ENCODE measurements around the gene CLCN6. TPM values are rescaled to one million over a fixed set of nuclear protein-coding genes. Genes with fewer than 3 reads are reported as not detected.

Gene CLCN6
- polyA plus RNA-seq, 1 donor (not counting 4 experiments of a cell fraction or from before 2014, with no cell fraction given): 7.4 TPM

GRCh38 chr1:11879311-11880180, 73.6 kb downstream of the CLCN6 start:
- Histone ChIP-seq H3K4me3 (ENCODE audit: control insufficient read depth in 2 of 3, extremely low read depth in 1 of 3, insufficient read depth in 2 of 3, low read depth in 1 of 3, low read length in 3 of 3) (no peak overlapping the region), H3K27ac (ENCODE audit: control insufficient read depth, insufficient read depth, low read length) (no peak overlapping the region), H3K9ac (ENCODE audit: control insufficient read depth, extremely low read depth, insufficient read depth, low read length) (no peak overlapping the region), H3K4me1 (ENCODE audit: control insufficient read depth, extremely low read depth, insufficient read depth, low read length) (no peaks in the 10 kb centered on the region), H3K79me2 (ENCODE audit: control insufficient read depth, insufficient read depth, low read length) (no peaks in the 10 kb centered on the region), H2AFZ (ENCODE audit: control insufficient read depth, low read length) (no peak overlapping the region), H3K4me2 (ENCODE audit: control insufficient read depth, extremely low read depth, insufficient read depth, low read depth, low read length) (no peak overlapping the region), H4K20me1 (ENCODE audit: control insufficient read depth, extremely low read depth, insufficient read depth, low read length) (no peaks in the 10 kb centered on the region), H3K36me3 (ENCODE audit: control insufficient read depth in 2 of 2, extremely low read depth in 1 of 2, insufficient read depth in 2 of 2, low read length in 2 of 2) (no peaks in the 10 kb centered on the region), H3K27me3 (ENCODE audit: control insufficient read depth, extremely low read depth, insufficient read depth, low read length) (peaks cover 13% of the 10 kb centered on the region), H3K9me3 (ENCODE audit: control insufficient read depth, low read depth, low read length) (no peaks in the 10 kb centered on the region), H3K9me1 (ENCODE audit: control insufficient read depth, extremely low read depth, insufficient read depth, low read length) (no peaks in the 10 kb centered on the region)
- TF ChIP-seq EZH2 (IDR thresholded peaks at IDR 0.05; ENCODE audit: low read length): no peak
- TF ChIP-seq, protein P1, sequence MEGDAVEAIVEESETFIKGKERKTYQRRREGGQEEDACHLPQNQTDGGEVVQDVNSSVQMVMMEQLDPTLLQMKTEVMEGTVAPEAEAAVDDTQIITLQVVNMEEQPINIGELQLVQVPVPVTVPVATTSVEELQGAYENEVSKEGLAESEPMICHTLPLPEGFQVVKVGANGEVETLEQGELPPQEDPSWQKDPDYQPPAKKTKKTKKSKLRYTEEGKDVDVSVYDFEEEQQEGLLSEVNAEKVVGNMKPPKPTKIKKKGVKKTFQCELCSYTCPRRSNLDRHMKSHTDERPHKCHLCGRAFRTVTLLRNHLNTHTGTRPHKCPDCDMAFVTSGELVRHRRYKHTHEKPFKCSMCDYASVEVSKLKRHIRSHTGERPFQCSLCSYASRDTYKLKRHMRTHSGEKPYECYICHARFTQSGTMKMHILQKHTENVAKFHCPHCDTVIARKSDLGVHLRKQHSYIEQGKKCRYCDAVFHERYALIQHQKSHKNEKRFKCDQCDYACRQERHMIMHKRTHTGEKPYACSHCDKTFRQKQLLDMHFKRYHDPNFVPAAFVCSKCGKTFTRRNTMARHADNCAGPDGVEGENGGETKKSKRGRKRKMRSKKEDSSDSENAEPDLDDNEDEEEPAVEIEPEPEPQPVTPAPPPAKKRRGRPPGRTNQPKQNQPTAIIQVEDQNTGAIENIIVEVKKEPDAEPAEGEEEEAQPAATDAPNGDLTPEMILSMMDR (optimal IDR thresholded peaks at IDR 0.05 in 1 of 3, IDR thresholded peaks at IDR 0.05 in 1 of 3, conservative IDR thresholded peaks at IDR 0.05 in 1 of 3; ENCODE audit: extremely low read depth in 1 of 3, insufficient read depth in 2 of 3, low read length in 3 of 3): no peak
- dilution Hi-C loops (cut with MboI; ENCODE audit: extremely low pct_ligation_motif_present, low sequenced_read_pairs): no loop called here
- DNase-seq (ENCODE audit: low read depth, low spot score) (no peak), FAIRE-seq (no peak)

- no peaks in the 10 kb centered on the region for H3K9me1 ChIP-seq (ENCODE audit: control insufficient read depth, extremely low read depth, insufficient read depth, low read length)
- DNase-seq (ENCODE audit: low read depth, low spot score) (no peak), FAIRE-seq (no peak)
- H3K4me2 ChIP-seq (ENCODE audit: control insufficient read depth, extremely low read depth, insufficient read depth, low read depth, low read length): no peak overlapping the region
- no peak for TF ChIP-seq EZH2 (IDR thresholded peaks at IDR 0.05; ENCODE audit: low read length)
- TF ChIP-seq, protein P1 (optimal IDR thresholded peaks at IDR 0.05 in 1 of 3, IDR thresholded peaks at IDR 0.05 in 1 of 3, conservative IDR thresholded peaks at IDR 0.05 in 1 of 3; ENCODE audit: extremely low read depth in 1 of 3, insufficient read depth in 2 of 3, low read length in 3 of 3): no peak
- H3K9ac ChIP-seq (ENCODE audit: control insufficient read depth, extremely low read depth, insufficient read depth, low read length): no peak overlapping the region
- H3K79me2 ChIP-seq (ENCODE audit: control insufficient read depth, insufficient read depth, low read length): no peaks in the 10 kb centered on the region
- no peaks in the 10 kb centered on the region for H4K20me1 ChIP-seq (ENCODE audit: control insufficient read depth, extremely low read depth, insufficient read depth, low read length)
- H3K9me3 ChIP-seq (ENCODE audit: control insufficient read depth, low read depth, low read length): no peaks in the 10 kb centered on the region
- no peak overlapping the region for H2AFZ ChIP-seq (ENCODE audit: control insufficient read depth, low read length)
- peaks cover 13% of the 10 kb centered on the region for H3K27me3 ChIP-seq (ENCODE audit: control insufficient read depth, extremely low read depth, insufficient read depth, low read length)
- no peak overlapping the region for H3K27ac ChIP-seq (ENCODE audit: control insufficient read depth, insufficient read depth, low read length)
- no peaks in the 10 kb centered on the region for H3K4me1 ChIP-seq (ENCODE audit: control insufficient read depth, extremely low read depth, insufficient read depth, low read length)
- dilution Hi-C loops (cut with MboI; ENCODE audit: extremely low pct_ligation_motif_present, low sequenced_read_pairs): no loop called here
- no peak overlapping the region for H3K4me3 ChIP-seq (ENCODE audit: control insufficient read depth in 2 of 3, extremely low read depth in 1 of 3, insufficient read depth in 2 of 3, low read depth in 1 of 3, low read length in 3 of 3)
- H3K36me3 ChIP-seq (ENCODE audit: control insufficient read depth in 2 of 2, extremely low read depth in 1 of 2, insufficient read depth in 2 of 2, low read length in 2 of 2): no peaks in the 10 kb centered on the region
These were observed 74.2 kb downstream of the CLCN6 start for GRCh38 chr1:11880181-11880575.

Data from keratinocyte (primary cell).